HG02571 (cell line): Measurements from ENCODE around the gene CLCA1.

Source experiments
- ATAC-seq: cut with Tn5 transposase; IDR thresholded peaks from one replicate; pipeline ENCODE4 v1.9.1; 2021; ENCODE audit warnings: mild to moderate bottlenecking, moderate library complexity; ENCODE audit not compliant: unreplicated experiment

The CLCA1 gene, protein sequence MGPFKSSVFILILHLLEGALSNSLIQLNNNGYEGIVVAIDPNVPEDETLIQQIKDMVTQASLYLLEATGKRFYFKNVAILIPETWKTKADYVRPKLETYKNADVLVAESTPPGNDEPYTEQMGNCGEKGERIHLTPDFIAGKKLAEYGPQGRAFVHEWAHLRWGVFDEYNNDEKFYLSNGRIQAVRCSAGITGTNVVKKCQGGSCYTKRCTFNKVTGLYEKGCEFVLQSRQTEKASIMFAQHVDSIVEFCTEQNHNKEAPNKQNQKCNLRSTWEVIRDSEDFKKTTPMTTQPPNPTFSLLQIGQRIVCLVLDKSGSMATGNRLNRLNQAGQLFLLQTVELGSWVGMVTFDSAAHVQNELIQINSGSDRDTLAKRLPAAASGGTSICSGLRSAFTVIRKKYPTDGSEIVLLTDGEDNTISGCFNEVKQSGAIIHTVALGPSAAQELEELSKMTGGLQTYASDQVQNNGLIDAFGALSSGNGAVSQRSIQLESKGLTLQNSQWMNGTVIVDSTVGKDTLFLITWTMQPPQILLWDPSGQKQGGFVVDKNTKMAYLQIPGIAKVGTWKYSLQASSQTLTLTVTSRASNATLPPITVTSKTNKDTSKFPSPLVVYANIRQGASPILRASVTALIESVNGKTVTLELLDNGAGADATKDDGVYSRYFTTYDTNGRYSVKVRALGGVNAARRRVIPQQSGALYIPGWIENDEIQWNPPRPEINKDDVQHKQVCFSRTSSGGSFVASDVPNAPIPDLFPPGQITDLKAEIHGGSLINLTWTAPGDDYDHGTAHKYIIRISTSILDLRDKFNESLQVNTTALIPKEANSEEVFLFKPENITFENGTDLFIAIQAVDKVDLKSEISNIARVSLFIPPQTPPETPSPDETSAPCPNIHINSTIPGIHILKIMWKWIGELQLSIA

DNA sequence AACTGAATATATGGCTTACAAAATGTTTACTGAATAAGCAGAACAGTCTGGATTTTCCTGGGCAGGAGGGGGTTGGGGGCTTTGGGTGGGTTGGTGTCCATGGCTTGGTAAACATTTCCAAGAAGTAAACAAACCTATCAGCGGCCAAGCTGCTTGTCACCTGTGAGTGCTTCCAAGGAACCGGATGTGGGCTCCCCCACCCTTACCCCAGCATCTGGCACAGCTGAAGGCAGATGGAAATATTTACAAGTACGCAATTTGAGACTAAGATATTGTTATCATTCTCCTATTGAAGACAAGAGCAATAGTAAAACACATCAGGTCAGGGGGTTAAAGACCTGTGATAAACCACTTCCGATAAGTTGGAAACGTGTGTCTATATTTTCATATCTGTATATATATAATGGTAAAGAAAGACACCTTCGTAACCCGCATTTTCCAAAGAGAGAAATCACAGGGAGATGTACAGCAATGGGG lies at the start of gene CLCA1:
Gene CLCA1 (plus strand): TSS at position 427 of the 477 bp plus-strand sequence. CDS start 45 bp downstream, at position 472.
- ATAC-seq = no peak

DNA sequence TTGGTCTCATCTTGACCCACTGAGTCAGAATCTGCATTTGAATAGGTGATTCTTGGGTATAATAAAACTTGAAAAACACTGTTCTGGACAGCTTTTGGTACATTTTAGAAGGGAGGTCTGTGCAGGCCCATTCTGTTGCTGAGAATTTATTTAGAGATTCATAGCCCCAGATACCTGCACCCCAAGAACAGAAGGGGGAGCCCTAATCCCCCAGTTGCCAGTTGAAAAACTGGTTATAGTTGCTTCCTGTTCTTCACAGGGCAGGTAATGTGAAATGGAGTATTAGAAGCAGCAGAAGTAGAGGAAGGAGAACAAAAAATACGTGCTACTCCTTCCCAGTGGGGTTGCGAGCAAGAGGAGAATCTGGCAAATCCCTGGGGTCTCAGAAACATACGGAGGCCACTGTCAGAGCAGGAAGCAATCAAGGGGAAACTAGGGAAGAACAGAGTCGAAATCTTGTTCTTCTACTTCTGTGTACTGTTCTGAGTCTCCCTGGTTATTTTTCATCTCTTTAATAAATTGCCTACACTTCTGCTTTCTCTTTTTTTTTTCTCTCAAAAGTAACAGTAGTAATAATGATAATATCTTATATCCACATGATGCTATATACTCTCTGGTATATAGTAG lies 49.3 kb upstream of the CLCA1 start:
- peak; percentile 73 for ATAC-seq

DNA sequence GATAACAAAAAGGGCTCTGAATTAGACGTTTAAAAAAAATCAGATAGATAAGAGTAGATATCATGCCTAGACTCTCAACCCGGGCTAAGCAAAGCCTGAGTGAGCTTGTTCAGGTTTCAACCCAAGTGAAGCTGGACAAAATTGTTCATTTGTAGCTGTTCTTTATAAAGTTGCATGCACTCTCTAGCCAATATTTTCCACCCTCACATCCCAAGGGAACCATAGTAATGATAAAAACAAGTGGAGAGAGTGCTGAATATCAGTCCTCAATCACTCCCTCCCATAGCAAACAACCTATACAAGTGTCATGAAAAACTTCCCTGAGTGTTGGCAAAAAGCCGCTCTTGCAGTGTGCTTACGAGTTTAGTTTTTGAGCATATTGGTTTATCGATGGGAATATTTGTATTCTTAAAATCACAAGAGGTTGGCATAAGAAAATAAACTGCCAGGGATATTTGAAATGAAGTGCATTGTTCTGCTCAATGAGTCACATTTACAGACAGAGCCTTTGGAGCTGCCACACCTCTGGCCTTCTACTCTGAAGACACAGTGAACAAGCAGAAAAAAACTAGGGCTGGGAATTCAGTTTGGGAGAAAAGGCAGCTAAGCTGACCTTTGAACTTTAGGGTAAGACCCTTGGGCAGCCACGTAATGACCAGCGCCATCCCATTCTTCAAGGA lies 47.0 kb upstream of the CLCA1 start:
- ATAC-seq = no peak

DNA sequence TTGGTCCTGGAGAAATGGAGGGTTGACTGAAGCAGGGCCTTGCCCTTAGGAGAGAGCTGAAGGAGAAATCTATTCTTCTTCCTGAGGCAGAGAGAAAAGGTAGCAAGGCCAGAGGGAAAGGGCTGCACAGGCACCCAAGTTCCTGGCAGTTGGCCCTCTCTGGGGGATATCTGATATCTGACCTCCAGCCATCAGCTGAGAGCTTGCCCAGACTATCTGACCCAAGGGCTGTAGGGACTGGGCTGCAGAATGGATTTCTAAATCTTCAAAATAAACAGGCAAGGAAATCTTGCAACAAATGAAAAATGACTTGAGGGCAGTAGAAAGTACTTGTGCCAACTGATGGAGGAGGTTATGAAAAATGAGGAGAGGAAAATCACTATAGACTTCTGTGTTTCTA lies 45.3 kb upstream of the CLCA1 start:
- no peak for ATAC-seq

DNA sequence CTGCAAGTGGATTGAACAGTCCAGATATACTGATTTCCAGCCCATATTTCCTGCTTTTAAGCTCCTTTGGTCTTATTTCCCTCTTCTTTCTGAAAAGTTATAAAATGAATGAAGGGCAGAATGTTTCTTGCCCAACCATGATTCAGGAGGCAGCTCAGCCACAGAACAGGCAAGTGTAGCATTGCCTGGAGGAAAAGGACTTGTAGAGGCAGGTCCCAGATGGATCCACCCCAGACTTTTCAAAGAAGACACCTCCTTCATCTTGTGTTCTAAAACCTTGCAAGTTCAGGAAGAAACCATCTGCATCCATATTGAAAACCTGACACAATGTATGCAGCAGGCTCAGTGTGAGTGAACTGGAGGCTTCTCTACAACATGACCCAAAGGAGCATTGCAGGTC lies 44.9 kb upstream of the CLCA1 start, which contains the start of gene CLCA2:
Gene CLCA2 (plus strand): TSS at position 299 of the 400 bp plus-strand sequence. CDS start 77 bp downstream, at position 376.
- no peak for ATAC-seq

DNA sequence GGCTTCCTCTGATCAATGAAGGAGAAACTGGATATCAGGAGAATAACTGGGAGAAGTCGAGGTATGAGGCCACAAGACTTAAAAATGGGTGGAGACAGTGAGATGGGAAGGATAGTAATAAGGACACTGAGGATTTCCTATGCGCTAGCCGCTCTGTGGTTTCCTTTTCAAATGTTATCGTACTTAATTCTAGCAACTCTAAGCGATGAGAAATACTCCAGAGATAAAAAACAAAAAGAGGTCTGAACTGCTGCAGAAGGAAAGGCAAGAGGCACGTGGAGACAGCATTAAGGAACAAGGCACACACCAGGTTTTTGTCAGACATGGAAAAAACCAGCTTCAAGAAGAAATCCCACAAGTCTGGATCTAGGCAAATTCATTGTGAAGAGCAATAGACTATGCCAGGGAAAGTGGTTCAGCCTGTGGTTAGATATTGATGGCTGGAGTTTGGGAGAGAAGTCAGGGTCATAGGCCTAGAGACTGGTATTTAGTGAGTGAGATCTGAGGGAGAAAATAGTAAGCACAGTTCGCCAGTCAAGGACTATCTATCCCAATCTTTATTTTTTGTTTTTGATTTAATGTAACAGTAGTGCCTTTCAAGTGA lies 39.5 kb upstream of the CLCA1 start:
- no peak for ATAC-seq

DNA sequence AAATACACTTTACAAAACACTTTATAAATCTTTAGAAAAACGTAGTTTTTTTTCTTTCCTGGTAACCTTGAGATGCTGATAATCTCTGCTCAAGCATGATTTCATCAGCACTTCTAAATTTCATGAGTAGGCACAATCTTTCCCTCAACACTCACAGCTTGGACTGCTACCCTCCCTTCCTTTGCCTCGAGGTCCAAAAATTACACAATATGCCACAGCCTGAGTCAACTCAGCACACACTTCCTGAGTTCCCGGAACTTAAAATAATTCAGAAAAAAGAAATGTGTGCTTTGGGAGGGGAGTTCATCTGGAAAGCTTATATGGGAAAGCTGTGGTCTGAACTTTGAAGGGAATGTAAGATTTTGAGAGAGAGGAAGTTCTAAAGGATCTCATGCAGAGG lies 38.9 kb upstream of the CLCA1 start:
- no peak for ATAC-seq

DNA sequence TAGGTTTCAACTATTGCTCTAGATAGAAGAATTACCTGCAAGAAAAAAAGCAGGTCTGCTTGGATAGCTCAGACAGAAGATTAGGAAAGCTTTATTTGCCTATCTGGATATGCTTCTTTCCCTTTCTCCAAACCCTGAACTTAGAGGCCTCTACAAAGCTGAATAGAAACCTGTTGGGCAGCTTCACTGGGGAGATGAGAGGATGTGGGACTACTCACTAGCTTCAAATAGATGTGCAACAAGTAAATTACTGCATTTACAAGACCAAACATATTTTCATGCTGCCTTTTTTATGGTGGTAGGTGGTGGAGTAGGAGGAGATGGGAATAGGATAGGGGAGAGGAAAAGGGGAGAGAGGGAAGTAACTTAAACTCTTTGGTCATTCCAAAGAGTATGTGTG lies 38.4 kb upstream of the CLCA1 start:
- ATAC-seq = no peak

DNA sequence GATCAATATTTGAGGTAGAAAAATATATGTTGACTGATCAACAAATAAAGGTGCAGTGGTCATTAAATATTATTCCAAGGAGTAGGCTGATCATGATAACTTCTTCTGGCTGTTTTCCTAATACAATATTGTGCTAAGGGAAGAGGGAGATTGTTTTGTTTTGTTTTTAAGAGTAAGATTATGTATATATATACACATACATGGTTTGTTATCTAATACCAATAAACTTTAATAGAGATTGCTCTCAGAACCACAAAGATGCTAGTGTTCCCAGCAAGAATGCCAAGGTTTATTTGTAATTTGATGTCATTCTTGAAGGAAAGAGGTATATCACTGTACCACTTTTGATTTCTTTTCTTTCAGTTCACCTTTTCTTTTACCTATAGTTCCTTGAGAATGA lies 34.7 kb upstream of the CLCA1 start:
- no peak for ATAC-seq

DNA sequence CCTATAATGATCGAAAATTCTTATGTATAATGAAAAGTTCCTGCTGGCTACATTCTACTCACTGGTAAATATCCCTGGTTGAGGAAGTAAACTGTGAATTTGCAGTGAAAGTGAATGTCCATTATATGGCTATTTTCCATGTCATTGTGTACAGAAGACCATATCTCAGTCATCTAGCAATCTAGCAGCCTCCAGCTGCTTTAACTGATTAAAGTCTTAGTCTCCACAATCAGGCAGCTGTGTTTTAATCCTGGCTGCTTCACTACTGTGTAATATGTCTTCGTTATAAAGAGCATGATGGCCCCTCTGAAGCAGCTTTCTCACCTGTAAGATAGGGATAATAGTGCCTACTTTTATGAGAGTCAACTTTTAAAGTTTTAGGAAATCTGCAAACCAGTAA lies 33.4 kb upstream of the CLCA1 start:
- ATAC-seq = no peak

DNA sequence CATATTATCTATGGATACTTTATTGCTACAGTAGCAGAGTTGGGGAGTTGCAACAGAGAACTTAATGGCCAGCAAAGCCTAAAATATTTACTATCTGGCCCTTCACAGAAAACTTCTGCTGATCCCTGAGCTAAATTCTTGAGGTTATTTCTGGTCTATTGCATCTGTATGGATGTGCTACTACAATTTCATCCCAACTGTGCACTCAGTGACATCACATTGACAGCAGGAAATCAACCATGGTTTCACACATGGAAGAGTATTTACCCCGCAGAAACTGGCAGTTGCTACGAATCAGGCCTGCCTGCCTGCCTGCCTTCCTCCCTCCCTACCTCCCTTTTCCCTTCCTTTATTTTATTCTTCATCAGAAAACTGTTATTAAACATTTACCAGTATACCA lies 32.7 kb upstream of the CLCA1 start:
- ATAC-seq = no peak

DNA sequence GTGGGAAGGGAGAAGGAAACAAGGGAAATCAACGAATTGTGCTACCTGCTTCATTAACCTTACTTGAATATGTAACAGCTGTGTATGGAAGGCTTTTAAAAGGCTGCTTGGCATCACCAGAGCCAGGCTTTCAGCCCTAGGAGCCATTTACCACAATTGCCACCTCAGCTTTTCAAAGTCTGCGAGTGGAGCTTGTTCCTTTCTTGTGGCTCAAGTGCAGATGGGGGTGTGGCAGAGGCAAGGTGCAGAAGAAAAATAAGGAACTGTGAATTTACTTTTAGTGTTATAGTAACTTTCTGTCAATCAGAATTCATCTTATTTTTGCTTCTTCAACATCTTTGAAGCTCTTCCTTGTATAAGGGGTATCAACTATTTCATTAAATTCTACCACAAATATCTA lies 27.1 kb upstream of the CLCA1 start:
- ATAC-seq = no peak

DNA sequence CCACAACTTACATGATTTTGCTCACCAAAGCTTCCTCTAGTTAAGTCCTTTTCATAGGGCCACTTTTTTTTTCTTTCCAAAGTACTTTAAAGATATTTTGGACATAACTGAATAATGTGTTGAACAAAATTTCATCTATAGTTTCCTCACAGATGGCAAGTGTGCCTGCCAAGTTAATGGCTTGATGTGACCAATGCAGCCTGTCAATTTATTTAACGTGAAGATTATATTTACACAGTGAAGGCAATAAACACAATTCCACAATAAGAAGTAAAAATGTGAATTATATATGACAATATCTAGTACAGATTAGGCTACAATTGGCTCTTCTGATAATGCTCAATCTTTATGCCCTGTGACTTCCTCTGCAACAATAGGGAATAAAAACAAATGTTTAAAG lies 26.7 kb upstream of the CLCA1 start:
- no peak for ATAC-seq

DNA sequence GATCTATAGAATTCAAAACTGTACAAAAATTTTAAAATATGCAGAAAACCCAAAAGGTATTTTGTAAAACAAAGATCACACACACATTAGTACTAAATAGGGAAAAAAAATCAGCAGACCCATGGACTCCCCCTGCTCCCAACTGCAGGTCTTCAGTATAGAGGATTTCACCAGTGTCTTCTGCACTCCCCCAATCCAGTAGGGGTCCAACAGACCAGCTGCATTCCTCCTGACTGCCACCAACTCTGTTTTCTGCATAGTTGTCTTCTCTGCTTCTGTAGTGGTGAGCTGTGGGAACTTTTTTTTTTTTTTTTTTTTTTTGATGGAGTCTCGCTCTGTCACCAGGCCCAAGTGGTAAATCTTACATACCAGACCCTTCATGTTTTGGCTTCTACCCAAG lies 22.8 kb upstream of the CLCA1 start:
- no peak for ATAC-seq

DNA sequence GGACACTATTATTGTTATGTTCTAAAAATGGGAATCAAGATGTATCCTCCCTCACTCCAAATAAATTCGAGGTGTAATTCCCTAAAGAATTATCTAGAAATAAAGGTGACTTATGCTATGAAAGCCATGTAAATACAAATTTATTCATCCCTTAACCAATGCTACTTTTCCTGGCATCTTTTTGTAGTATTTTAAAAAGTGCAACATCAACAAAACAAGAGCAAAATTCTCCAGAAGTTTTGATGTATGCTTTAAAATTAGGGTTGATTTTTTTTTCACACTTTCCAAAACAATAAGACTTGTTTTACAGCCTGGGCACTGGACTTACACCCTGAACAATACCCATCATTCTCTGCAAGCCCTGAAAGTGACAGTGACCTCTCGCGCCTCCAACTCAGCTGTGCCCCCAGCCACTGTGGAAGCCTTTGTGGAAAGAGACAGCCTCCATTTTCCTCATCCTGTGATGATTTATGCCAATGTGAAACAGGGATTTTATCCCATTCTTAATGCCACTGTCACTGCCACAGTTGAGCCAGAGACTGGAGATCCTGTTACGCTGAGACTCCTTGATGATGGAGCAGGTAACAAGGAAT lies 21.4 kb upstream of the CLCA1 start:
- no peak for ATAC-seq

DNA sequence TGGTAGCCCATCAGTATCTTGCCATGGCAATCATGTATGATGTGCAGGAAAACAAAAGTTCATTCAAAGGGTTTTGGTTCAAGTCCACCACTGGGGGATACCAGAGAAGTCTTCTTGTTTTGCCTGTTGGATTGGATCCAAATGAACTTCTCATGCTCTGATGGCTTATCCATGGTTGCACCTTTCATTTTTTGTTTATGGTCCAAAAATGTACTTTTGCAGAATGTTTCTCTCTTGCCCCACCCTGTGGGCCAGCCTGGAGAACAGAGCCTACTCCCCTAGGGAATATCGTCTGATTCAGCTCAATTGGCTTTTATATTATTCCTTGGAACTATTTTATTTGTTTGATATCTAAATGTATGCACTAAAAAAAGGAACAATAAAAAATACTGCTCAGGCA lies 20.1 kb upstream of the CLCA1 start:
- no peak for ATAC-seq

DNA sequence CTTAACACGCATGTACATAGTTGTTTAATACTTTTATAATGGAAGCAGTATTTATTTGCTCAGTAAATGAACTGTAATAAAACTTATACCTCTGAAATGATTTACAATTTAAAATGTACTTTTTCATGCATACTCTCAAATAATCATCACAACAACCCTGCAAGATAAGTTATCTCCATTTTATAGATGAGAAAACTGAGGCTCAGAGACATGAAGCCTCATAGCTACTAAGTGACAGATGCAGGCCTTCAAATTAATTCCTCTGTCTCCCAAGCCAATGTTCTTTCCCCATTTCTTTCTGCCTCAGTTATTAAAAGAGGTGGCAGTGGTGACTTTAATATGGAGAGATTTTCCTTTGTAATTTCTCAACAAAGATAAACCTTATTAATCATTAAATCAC lies 19.6 kb upstream of the CLCA1 start:
- ATAC-seq = no peak

DNA sequence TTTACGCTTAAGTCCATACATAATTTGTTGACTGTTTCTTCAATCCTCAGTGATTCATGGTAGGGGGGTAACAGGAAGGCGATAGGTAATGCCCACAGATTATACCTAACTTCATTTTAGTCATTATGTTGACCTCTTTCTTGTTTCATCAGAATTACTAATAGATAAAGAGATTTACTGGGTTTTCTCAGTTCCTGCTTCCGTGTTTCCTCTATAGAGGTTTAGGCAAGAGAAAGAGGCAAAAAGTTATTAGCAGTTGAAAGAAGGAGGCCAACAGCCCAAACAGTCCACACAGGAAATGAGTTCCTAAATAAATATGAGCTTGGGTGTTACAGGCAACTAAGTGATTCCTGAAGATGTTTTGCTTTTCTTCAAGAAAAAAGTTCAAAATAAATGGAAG lies 17.9 kb upstream of the CLCA1 start:
- no peak for ATAC-seq

DNA sequence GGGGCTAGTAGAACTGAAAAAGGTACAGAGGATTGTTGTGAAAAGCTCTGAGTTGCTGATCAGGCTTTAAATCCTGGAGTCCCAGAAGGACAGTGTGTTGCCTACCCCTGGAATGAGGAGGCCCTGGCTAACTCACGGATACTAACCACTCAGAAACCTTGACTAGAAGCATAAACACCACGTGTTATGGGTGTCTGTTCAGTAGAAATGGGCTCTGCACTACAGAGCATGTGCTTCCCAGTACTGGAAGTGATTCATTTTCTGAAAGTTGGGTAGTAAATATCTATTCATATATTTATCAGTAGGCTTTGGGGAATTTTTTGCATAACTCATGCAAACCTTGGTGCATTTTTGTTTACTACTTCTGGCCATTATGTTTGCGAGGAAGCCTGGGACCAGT lies 15.1 kb upstream of the CLCA1 start:
- no peak for ATAC-seq

DNA sequence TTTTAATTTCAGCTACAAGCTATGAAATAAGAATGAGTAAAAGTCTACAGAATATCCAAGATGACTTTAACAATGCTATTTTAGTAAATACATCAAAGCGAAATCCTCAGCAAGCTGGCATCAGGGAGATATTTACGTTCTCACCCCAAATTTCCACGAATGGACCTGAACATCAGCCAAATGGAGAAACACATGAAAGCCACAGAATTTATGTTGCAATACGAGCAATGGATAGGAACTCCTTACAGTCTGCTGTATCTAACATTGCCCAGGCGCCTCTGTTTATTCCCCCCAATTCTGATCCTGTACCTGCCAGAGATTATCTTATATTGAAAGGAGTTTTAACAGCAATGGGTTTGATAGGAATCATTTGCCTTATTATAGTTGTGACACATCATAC lies 13.7 kb upstream of the CLCA1 start:
- no peak for ATAC-seq
